Hepatocyte (in vitro differentiated cells): ENCODE results near the gene PIK3R1.

Experiments
- CTCF ChIP-seq: fragments of 200-600 bp; sonication (generic); IDR thresholded peaks from 2 replicates; pipeline ENCODE4 v1.5.1; 2016; ENCODE audit warnings: antibody characterized with exemption, mild to moderate bottlenecking; ENCODE audit not compliant: poor library complexity
- EZH2 ChIP-seq: fragments of 200-600 bp; sonication (generic); IDR thresholded peaks from 2 replicates; pipeline ENCODE4 v1.6.1; 2016; ENCODE audit warnings: antibody characterized with exemption, mild to moderate bottlenecking, borderline replicate concordance
- EZH2phosphoT487 ChIP-seq: fragments of 200-600 bp; sonication (generic); IDR thresholded peaks from one replicate; pipeline ENCODE4 v1.6.1; 2018; ENCODE audit warnings: antibody characterized with exemption, mild to moderate bottlenecking, low read depth, moderate library complexity; ENCODE audit not compliant: unreplicated experiment, severe bottlenecking

GRCh38 chr5:68173007-68173406 is 42.5 kb upstream of the PIK3R1 start:
- TF ChIP-seq CTCF = no peak
- no peak for TF ChIP-seq EZH2phosphoT487
- no peak for TF ChIP-seq EZH2
